ENCODE results near the gene SMIM11.
A peak's percentile ranks its signal among the peaks of the same experiment; 100 is the strongest.

Gene SMIM11

DNA sequence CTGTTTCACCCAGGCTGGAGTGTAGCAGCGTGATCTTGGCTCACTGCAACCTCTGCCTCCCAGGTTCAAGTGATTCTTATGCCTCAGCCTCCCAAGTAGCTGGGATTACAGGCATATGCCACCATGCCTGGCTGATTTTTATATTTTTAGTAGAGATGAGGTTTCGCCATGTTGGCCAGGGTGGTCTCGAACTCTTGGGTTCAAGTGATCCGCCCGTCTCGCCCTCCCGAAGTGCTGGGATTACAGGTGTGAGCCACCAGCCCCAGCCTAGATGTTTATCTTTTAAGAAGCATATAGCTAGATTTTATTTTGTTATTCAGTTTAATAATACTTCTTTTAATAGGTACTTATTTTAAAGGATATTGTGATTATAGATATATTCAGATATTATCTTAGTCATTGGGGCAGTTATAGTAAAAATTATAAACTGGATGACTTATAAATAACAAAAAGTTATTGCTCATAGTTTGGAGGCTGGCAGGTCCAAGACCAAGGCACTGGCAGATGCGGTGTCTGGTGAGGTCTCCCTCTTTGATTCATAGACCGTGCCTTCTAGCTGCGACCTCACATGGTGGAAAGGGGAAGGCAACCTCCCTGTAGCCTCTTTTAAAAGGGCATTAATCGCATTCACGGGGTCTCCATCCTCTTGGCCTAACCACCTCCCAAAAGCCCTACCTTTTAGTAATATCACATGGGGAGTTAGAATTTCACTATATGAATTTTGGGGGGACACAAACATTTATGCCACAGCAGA is 14.6 kb upstream of the SMIM11 start:
- TF ChIP-seq PATZ1 (CRISPR knock-in tag; IDR thresholded peaks at IDR 0.05; ENCODE audit: borderline replicate concordance), result no peak
- no peak for TF ChIP-seq SNAI2 (CRISPR knock-in tag; IDR thresholded peaks at IDR 0.05)
- TF ChIP-seq, protein P1, sequence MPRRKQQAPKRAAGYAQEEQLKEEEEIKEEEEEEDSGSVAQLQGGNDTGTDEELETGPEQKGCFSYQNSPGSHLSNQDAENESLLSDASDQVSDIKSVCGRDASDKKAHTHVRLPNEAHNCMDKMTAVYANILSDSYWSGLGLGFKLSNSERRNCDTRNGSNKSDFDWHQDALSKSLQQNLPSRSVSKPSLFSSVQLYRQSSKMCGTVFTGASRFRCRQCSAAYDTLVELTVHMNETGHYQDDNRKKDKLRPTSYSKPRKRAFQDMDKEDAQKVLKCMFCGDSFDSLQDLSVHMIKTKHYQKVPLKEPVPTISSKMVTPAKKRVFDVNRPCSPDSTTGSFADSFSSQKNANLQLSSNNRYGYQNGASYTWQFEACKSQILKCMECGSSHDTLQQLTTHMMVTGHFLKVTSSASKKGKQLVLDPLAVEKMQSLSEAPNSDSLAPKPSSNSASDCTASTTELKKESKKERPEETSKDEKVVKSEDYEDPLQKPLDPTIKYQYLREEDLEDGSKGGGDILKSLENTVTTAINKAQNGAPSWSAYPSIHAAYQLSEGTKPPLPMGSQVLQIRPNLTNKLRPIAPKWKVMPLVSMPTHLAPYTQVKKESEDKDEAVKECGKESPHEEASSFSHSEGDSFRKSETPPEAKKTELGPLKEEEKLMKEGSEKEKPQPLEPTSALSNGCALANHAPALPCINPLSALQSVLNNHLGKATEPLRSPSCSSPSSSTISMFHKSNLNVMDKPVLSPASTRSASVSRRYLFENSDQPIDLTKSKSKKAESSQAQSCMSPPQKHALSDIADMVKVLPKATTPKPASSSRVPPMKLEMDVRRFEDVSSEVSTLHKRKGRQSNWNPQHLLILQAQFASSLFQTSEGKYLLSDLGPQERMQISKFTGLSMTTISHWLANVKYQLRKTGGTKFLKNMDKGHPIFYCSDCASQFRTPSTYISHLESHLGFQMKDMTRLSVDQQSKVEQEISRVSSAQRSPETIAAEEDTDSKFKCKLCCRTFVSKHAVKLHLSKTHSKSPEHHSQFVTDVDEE (CRISPR knock-in tag; IDR thresholded peaks at IDR 0.05), result no peak
- no peak for TF ChIP-seq TOX (CRISPR knock-in tag; IDR thresholded peaks at IDR 0.05; ENCODE audit: borderline replicate concordance)
- TF ChIP-seq ZFP3 (CRISPR knock-in tag; IDR thresholded peaks at IDR 0.05), result no peak
- no peak for TF ChIP-seq ZC3H10 (CRISPR knock-in tag; IDR thresholded peaks at IDR 0.05)
- TF ChIP-seq RARB (CRISPR knock-in tag; IDR thresholded peaks at IDR 0.05), result no peak
- TF ChIP-seq ARNTL (CRISPR knock-in tag; IDR thresholded peaks at IDR 0.05; ENCODE audit: borderline replicate concordance, low read depth), result no peak
- no peak for TF ChIP-seq OSR1 (CRISPR knock-in tag; IDR thresholded peaks at IDR 0.05)
- TF ChIP-seq ZNF565 (CRISPR knock-in tag; conservative IDR thresholded peaks at IDR 0.05; ENCODE audit: low read depth), result no peak
- no peak for TF ChIP-seq TCF4 (CRISPR knock-in tag; IDR thresholded peaks at IDR 0.05; ENCODE audit: borderline replicate concordance)
- ATAC-seq, result no peak

DNA sequence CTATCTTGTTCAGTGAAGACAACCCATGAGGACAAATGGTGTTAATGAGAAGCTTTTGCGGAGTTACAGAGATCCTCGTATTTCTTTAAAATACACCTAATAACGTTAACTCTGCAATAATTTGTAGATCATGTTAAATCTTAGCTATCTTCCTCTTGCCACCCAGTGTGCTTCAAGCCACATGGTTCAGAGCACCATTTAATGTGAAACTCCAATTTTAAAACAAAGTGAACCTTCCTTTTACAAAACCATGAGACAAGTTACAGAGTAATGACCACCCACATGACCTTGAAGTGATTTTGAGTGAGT is 13.2 kb upstream of the SMIM11 start:
- peak; percentile 37 for ATAC-seq
- TF ChIP-seq TOX (CRISPR knock-in tag; IDR thresholded peaks at IDR 0.05; ENCODE audit: borderline replicate concordance) (no peak), ZFP3 (CRISPR knock-in tag; IDR thresholded peaks at IDR 0.05) (no peak), SNAI2 (CRISPR knock-in tag; IDR thresholded peaks at IDR 0.05) (no peak), PATZ1 (CRISPR knock-in tag; IDR thresholded peaks at IDR 0.05; ENCODE audit: borderline replicate concordance) (no peak), CSDC2 (CRISPR knock-in tag; IDR thresholded peaks at IDR 0.05) (no peak), ZNF8 (CRISPR knock-in tag; IDR thresholded peaks at IDR 0.05) (no peak), ESRRG (CRISPR knock-in tag; IDR thresholded peaks at IDR 0.05) (no peak), GLIS3 (CRISPR knock-in tag; IDR thresholded peaks at IDR 0.05) (no peak), ZFP30 (CRISPR knock-in tag; IDR thresholded peaks at IDR 0.05) (no peak)
- TF ChIP-seq, protein P2, sequence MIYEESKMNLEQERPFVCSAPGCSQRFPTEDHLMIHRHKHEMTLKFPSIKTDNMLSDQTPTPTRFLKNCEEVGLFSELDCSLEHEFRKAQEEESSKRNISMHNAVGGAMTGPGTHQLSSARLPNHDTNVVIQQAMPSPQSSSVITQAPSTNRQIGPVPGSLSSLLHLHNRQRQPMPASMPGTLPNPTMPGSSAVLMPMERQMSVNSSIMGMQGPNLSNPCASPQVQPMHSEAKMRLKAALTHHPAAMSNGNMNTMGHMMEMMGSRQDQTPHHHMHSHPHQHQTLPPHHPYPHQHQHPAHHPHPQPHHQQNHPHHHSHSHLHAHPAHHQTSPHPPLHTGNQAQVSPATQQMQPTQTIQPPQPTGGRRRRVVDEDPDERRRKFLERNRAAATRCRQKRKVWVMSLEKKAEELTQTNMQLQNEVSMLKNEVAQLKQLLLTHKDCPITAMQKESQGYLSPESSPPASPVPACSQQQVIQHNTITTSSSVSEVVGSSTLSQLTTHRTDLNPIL (CRISPR knock-in tag; IDR thresholded peaks at IDR 0.05; ENCODE audit: low read depth), result no peak

GRCh38 chr21:34362670-34363069 is 12.6 kb upstream of the SMIM11 start:
- no peak for ATAC-seq
- TF ChIP-seq PPARA (CRISPR knock-in tag; IDR thresholded peaks at IDR 0.05; ENCODE audit: borderline replicate concordance) (no peak), ZC3H10 (CRISPR knock-in tag; IDR thresholded peaks at IDR 0.05) (no peak), OSR1 (CRISPR knock-in tag; IDR thresholded peaks at IDR 0.05) (no peak), ESRRG (CRISPR knock-in tag; IDR thresholded peaks at IDR 0.05) (no peak), SNAI2 (CRISPR knock-in tag; IDR thresholded peaks at IDR 0.05) (no peak), ZNF8 (CRISPR knock-in tag; IDR thresholded peaks at IDR 0.05) (no peak), ZFP30 (CRISPR knock-in tag; IDR thresholded peaks at IDR 0.05) (no peak), GLIS3 (CRISPR knock-in tag; IDR thresholded peaks at IDR 0.05) (no peak), POU6F1 (CRISPR knock-in tag; IDR thresholded peaks at IDR 0.05; ENCODE audit: borderline replicate concordance, low read depth) (no peak), ISL1 (CRISPR knock-in tag; IDR thresholded peaks at IDR 0.05) (no peak), CSDC2 (CRISPR knock-in tag; IDR thresholded peaks at IDR 0.05) (no peak), TCF4 (CRISPR knock-in tag; IDR thresholded peaks at IDR 0.05; ENCODE audit: borderline replicate concordance) (no peak), ZNF565 (CRISPR knock-in tag; conservative IDR thresholded peaks at IDR 0.05; ENCODE audit: low read depth) (no peak), ZNF70 (CRISPR knock-in tag; IDR thresholded peaks at IDR 0.05) (no peak)
- TF ChIP-seq, protein P2 (CRISPR knock-in tag; IDR thresholded peaks at IDR 0.05; ENCODE audit: low read depth), result no peak
- TF ChIP-seq, protein P1 (CRISPR knock-in tag; IDR thresholded peaks at IDR 0.05), result no peak

Data from SK-N-SH treated with all-trans-retinoic acid at 6 μM for 48 hours (cell line).